ENCODE results near the gene TXNDC17. TPM values are rescaled to one million over a fixed set of nuclear protein-coding genes. Genes with fewer than 3 reads are reported as not detected.

Gene TXNDC17
- total and polyA plus RNA-seq, 7 donors = 27.5 to 159 (median 41.1) TPM

DNA sequence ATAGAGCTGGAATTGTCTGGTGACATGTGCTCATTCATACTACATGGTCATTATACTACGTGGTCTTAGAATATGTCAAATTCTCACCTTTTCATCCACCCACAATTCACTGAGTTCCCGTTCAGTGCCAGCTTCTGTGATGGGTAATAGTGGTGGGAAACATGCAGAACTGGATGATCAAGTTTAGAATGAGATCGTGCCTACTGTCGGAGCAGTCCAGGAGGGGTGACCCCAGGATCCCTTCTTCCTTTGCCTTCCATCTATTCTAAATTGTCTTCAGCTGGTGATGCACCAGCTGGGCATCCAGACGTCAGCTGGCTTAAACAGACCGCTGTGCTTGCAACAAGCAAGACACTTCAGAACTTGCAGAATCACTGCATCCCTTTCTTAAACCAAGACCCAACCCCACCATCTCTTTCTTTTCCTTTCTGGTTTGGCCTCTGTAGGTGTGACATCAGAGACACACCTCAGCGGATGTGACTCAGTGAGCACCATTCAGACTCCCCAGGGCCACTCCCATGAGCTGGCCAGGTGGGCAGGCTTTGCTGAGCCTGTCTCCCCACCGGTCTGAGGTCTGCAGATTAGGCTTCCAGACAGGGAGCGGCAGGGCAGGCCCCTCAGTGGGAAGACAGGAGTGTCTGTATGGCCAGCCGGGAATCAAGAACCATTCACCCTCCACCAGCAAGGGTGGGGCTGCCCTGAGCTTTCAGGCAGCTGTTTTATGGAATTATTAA is 28.8 kb downstream of the TXNDC17 start:
- no peak for DNase-seq
- H3K36me3 ChIP-seq (ENCODE audit: insufficient read depth in 1 of 2, low read depth in 1 of 2) = no peaks in the 10 kb centered on the region
- no peaks in the 10 kb centered on the region for H3K9me3 ChIP-seq
- TF ChIP-seq, protein P1, sequence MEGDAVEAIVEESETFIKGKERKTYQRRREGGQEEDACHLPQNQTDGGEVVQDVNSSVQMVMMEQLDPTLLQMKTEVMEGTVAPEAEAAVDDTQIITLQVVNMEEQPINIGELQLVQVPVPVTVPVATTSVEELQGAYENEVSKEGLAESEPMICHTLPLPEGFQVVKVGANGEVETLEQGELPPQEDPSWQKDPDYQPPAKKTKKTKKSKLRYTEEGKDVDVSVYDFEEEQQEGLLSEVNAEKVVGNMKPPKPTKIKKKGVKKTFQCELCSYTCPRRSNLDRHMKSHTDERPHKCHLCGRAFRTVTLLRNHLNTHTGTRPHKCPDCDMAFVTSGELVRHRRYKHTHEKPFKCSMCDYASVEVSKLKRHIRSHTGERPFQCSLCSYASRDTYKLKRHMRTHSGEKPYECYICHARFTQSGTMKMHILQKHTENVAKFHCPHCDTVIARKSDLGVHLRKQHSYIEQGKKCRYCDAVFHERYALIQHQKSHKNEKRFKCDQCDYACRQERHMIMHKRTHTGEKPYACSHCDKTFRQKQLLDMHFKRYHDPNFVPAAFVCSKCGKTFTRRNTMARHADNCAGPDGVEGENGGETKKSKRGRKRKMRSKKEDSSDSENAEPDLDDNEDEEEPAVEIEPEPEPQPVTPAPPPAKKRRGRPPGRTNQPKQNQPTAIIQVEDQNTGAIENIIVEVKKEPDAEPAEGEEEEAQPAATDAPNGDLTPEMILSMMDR (IDR thresholded peaks at IDR 0.05) = no peak
- H3K27ac ChIP-seq = no peak overlapping the region
- H3K4me3 ChIP-seq = no peak overlapping the region
- no peaks in the 10 kb centered on the region for H3K4me1 ChIP-seq
- peaks cover 0 to 14% (median 2%) of the 10 kb centered on the region in 3 donors for H3K27me3 ChIP-seq (ENCODE audit: insufficient read depth in 3 of 3, low read length in 2 of 3)
- intact Hi-C loops (cut with DNase I) = loop anchor here (5.0 to 10.0 kb wide), 2 partner anchors 333 to 335 kb away; no protein-coding TSS in a partner anchor
- WGBS, 3 donors = 57 to 73% (median 66%) methylated on average over 10 of the region's 10 CpGs
- ATAC-seq = no peak

DNA sequence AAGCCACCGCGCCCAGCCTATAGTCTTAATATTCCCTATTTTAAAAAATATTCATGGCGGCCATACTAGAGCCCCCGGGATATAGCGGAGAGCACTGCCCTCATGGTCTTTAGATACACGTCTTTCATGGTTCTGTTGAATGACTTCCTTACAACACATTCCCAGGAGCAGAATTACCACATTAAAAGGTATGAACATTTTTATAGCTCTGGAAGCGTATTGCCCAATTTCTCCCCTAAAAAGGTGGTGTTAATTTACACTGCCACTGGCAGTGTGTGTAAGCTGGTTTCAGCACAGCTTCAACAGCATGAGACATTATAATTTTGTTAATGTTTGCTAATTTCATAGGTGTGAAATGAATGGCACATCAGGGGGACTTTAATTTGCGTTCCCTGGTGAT is 29.7 kb downstream of the TXNDC17 start:
- WGBS, 3 donors = 86 to 91% (median 90%) methylated on average over 8 of the region's 8 CpGs
- ATAC-seq (no peak), DNase-seq (no peak)
- H3K4me1 ChIP-seq = no peaks in the 10 kb centered on the region
- TF ChIP-seq, protein P1 (IDR thresholded peaks at IDR 0.05) = no peak
- no peaks in the 10 kb centered on the region for H3K9me3 ChIP-seq
- peaks cover 0 to 14% (median 2%) of the 10 kb centered on the region in 3 donors for H3K27me3 ChIP-seq (ENCODE audit: insufficient read depth in 3 of 3, low read length in 2 of 3)
- no peaks in the 10 kb centered on the region for H3K36me3 ChIP-seq (ENCODE audit: insufficient read depth in 1 of 2, low read depth in 1 of 2)
- intact Hi-C loops (cut with DNase I) = no loop called here
- no peak overlapping the region for H3K4me3 ChIP-seq
- no peak overlapping the region for H3K27ac ChIP-seq

DNA sequence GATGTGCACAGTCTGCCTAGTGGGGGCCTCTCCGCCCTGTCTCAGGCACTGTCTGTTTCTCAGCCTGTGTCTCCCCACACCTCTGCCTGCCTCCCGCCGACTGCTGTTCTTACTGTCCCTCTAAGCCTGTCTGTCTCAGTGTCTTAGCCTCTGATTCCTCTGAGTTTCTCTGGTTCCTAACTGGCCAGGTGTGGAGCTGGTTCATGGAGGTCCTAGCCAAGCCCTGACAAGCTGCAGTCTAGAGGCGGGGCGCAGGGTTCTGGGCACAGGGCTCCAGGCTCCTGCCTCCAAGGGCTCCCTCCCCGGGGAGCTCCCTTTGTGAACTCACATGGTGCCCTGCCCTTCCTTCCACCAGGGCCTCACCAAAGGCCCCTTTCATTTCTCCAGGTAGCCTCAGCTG is 30.1 kb downstream of the TXNDC17 start:
- no peak for ATAC-seq
- intact Hi-C loops (cut with DNase I) = no loop called here
- Histone ChIP-seq H3K36me3 (ENCODE audit: insufficient read depth in 1 of 2, low read depth in 1 of 2) (no peaks in the 10 kb centered on the region), H3K4me1 (no peaks in the 10 kb centered on the region), H3K4me3 (no peak overlapping the region), H3K27ac (no peak overlapping the region), H3K9me3 (no peaks in the 10 kb centered on the region), H3K27me3 (ENCODE audit: insufficient read depth in 3 of 3, low read length in 2 of 3) (peaks cover 0 to 14% (median 2%) of the 10 kb centered on the region in 3 donors)
- DNase-seq = no peak
- WGBS, 3 donors = 67 to 81% (median 70%) methylated on average over 6 of the region's 6 CpGs
- TF ChIP-seq, protein P1 (IDR thresholded peaks at IDR 0.05) = no peak

DNA sequence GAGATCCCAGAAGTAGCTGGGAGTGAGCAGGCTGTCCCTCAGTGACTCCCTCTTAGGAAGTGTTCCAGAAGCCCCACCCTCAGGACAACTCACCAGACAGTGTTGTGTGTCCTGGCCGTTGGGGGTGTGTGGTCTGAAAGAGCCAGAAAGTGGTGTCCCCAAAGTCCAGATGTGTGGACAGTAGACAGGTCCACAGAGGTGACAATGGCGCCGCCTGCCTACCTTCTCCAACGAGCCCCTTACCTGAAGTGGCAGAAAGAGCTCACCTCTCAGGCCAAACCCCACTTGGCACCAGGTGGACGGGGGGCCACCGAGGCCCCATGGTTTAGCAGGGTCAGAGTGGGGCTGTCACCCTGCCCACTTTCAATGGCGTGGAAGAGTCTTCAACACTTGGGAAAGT is 30.6 kb downstream of the TXNDC17 start:
- Histone ChIP-seq H3K27me3 (ENCODE audit: insufficient read depth in 3 of 3, low read length in 2 of 3) (peaks cover 0 to 14% (median 2%) of the 10 kb centered on the region in 3 donors), H3K36me3 (ENCODE audit: insufficient read depth in 1 of 2, low read depth in 1 of 2) (no peaks in the 10 kb centered on the region), H3K27ac (no peak overlapping the region), H3K9me3 (no peaks in the 10 kb centered on the region), H3K4me1 (no peaks in the 10 kb centered on the region), H3K4me3 (no peak overlapping the region)
- no peak for DNase-seq
- intact Hi-C loops (cut with DNase I) = no loop called here
- ATAC-seq = no peak
- TF ChIP-seq, protein P1 (IDR thresholded peaks at IDR 0.05) = no peak
- 80 to 86% (median 82%) methylated on average over 7 of the region's 7 CpGs for WGBS, 3 donors

Data from psoas muscle (tissue), 8 donors.